SK-N-SH treated with all-trans-retinoic acid at 6 μM for 48 hours (cell line): Measurements from ENCODE around the gene FOXK1.

Source experiments
- ARNTL ChIP-seq: fragments of 450-650 bp; formaldehyde crosslinking; IDR thresholded peaks from 2 replicates; pipeline ENCODE4 v1.5.0; 2020; ENCODE audit warnings: low read depth, mild to moderate bottlenecking, moderate library complexity, borderline replicate concordance
- CSDC2 ChIP-seq: fragments of 250-450 bp; sonication (Bioruptor Pico); IDR thresholded peaks from 2 replicates; pipeline ENCODE4 v1.5.0; 2020; ENCODE audit warnings: mild to moderate bottlenecking, moderate library complexity
- GLIS3 ChIP-seq: fragments of 250-450 bp; sonication (Bioruptor Pico); IDR thresholded peaks from 2 replicates; pipeline ENCODE4 v1.5.0; 2020; ENCODE audit warnings: mild to moderate bottlenecking, moderate library complexity
- RARB ChIP-seq: fragments of 250-450 bp; sonication (Bioruptor Pico); IDR thresholded peaks from 2 replicates; pipeline ENCODE4 v1.8.0; 2021; ENCODE audit warnings: mild to moderate bottlenecking, moderate library complexity
- SNAI2 ChIP-seq: fragments of 250-450 bp; sonication (Bioruptor Pico); IDR thresholded peaks from 2 replicates; pipeline ENCODE4 v1.5.0; 2020; ENCODE audit warnings: mild to moderate bottlenecking, moderate library complexity
- ZC3H10 ChIP-seq: fragments of 250-450 bp; sonication (Bioruptor Pico); IDR thresholded peaks from 2 replicates; pipeline ENCODE4 v1.5.1; 2021; ENCODE audit warnings: mild to moderate bottlenecking, moderate library complexity
- ZFP3 ChIP-seq: fragments of 250-450 bp; sonication (Bioruptor Pico); IDR thresholded peaks from 2 replicates; pipeline ENCODE4 v1.5.0; 2020; ENCODE audit warnings: mild to moderate bottlenecking, moderate library complexity
- TF ChIP-seq, protein P1 (sequence below): fragments of 250-450 bp; sonication (Bioruptor Pico); IDR thresholded peaks from 2 replicates; pipeline ENCODE4 v1.5.0; 2020; ENCODE audit warnings: mild to moderate bottlenecking, moderate library complexity

DNA sequence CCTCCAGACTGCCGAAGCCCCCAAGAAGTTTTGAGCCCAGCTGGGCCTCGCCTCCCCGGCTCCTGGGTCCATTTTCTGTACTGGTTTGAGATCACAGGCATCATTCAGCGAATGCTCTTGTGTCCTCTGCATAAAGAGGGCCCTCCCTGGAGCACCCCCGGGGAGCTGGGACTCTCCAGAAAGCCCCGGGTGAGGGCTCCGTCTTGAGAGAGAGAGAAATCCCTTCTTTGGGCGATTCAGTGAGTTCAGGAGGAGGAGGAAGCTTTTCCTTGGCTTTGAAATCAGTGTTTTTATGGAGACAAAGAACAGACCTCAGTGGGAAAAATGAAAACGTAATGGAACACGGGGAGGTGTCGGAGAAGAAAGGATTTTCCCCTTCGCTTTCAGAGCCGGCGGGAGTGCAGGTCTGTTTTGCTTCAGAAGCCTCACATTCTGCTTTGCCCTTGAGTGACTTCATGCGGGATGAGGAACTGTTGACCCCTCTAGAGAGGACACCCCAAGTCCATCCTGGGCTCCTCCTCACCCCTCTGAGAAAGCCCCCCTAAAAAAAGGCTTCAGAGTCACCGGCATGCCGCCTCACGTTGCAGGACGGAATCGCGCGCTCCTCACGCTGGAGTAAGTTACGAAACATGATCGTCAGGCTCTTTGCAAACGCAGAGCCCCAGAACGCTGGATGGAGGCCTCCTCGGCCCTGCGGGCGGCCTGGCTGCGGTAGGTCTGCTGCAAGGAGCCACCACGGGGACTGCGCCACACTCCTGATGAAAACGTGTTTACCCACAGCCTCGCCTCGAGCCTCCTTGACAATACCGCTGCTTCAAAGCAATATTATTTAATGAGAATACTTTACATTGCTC lies 84.8 kb downstream of the FOXK1 start:
- TF ChIP-seq GLIS3 (CRISPR knock-in tag) (no peak), ARNTL (CRISPR knock-in tag) (no peak), ZC3H10 (no peak), RARB (CRISPR knock-in tag) (no peak), CSDC2 (CRISPR knock-in tag) (no peak), ZFP3 (CRISPR knock-in tag) (no peak), SNAI2 (CRISPR knock-in tag) (no peak)
- TF ChIP-seq, protein P1, sequence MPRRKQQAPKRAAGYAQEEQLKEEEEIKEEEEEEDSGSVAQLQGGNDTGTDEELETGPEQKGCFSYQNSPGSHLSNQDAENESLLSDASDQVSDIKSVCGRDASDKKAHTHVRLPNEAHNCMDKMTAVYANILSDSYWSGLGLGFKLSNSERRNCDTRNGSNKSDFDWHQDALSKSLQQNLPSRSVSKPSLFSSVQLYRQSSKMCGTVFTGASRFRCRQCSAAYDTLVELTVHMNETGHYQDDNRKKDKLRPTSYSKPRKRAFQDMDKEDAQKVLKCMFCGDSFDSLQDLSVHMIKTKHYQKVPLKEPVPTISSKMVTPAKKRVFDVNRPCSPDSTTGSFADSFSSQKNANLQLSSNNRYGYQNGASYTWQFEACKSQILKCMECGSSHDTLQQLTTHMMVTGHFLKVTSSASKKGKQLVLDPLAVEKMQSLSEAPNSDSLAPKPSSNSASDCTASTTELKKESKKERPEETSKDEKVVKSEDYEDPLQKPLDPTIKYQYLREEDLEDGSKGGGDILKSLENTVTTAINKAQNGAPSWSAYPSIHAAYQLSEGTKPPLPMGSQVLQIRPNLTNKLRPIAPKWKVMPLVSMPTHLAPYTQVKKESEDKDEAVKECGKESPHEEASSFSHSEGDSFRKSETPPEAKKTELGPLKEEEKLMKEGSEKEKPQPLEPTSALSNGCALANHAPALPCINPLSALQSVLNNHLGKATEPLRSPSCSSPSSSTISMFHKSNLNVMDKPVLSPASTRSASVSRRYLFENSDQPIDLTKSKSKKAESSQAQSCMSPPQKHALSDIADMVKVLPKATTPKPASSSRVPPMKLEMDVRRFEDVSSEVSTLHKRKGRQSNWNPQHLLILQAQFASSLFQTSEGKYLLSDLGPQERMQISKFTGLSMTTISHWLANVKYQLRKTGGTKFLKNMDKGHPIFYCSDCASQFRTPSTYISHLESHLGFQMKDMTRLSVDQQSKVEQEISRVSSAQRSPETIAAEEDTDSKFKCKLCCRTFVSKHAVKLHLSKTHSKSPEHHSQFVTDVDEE (CRISPR knock-in tag): no peak
